OCI-LY1 (cell line): ENCODE data around the gene MINDY3.

ENCODE experiments used
- H2AFZ ChIP-seq: fragments of 200-600 bp; sonication (generic), shearing (Covaris generic); 2 replicates; pipeline ENCODE4 v1.6.0; 2014; ENCODE audit warnings: antibody characterized with exemption, mild to moderate bottlenecking, low read length
- H3F3A ChIP-seq: fragments of 200-600 bp; sonication (generic), shearing (Covaris generic); 2 replicates; pipeline ENCODE4 v1.6.0; 2014; ENCODE audit warnings: mild to moderate bottlenecking, antibody characterized with exemption, low read length, moderate library complexity; ENCODE audit not compliant: insufficient read depth
- H3K27ac ChIP-seq: fragments of 200-600 bp; sonication (generic); 2 replicates; pipeline ENCODE4 v1.5.1; 2014; ENCODE audit warnings: low read length, mixed run types, mild to moderate bottlenecking, low read depth; ENCODE audit not compliant: poor library complexity, severe bottlenecking
- H3K27me3 ChIP-seq: fragments of 200-600 bp; sonication (generic); 2 replicates; pipeline ENCODE4 v1.6.0; 2014; ENCODE audit warnings: antibody characterized with exemption, mild to moderate bottlenecking, low read length, moderate library complexity; ENCODE audit not compliant: insufficient read depth
- H3K36me3 ChIP-seq: fragments of 200-600 bp; sonication (generic); 2 replicates; pipeline ENCODE4 v1.6.1; 2014; ENCODE audit warnings: mild to moderate bottlenecking, antibody characterized with exemption, low read length, moderate library complexity, mixed read lengths; ENCODE audit not compliant: insufficient read depth
- H3K4me1 ChIP-seq: fragments of 200-600 bp; sonication (generic); 2 replicates; pipeline ENCODE4 v1.5.1; 2014; ENCODE audit warnings: mild to moderate bottlenecking, low read length, moderate library complexity; ENCODE audit not compliant: insufficient read depth, severe bottlenecking
- H3K4me2 ChIP-seq: fragments of 200-600 bp; sonication (generic), shearing (Covaris generic); 2 replicates; pipeline ENCODE4 v1.6.1; 2014; ENCODE audit warnings: low read length
- H3K4me3 ChIP-seq: fragments of 200-600 bp; sonication (generic); 2 replicates; pipeline ENCODE4 v1.5.1; 2014; ENCODE audit warnings: low read length, low read depth, mild to moderate bottlenecking, mixed read lengths; ENCODE audit not compliant: poor library complexity, severe bottlenecking
- H3K79me2 ChIP-seq: fragments of 200-600 bp; shearing (Covaris generic); 2 replicates; pipeline ENCODE4 v1.6.1; 2016; ENCODE audit warnings: mixed run types, low read length, mixed read lengths; ENCODE audit not compliant: insufficient read depth
- H3K9ac ChIP-seq: fragments of 200-600 bp; sonication (generic), shearing (Covaris generic); 2 replicates; pipeline ENCODE4 v1.6.1; 2014; ENCODE audit warnings: mild to moderate bottlenecking, low read length, mixed read lengths
- H3K9me2 ChIP-seq: fragments of 200-600 bp; sonication (generic), shearing (Covaris generic); 2 replicates; pipeline ENCODE4 v1.6.1; 2014; ENCODE audit warnings: low read depth, mild to moderate bottlenecking, low read length, mixed read lengths
- H3K9me3 ChIP-seq: fragments of 200-600 bp; shearing (Covaris generic); 2 replicates; pipeline ENCODE4 v1.6.1; 2014; ENCODE audit warnings: low read length, mixed read lengths
- H4K20me1 ChIP-seq: fragments of 200-600 bp; sonication (generic), shearing (Covaris generic); 2 replicates; pipeline ENCODE4 v1.6.0; 2016; ENCODE audit warnings: mild to moderate bottlenecking, low read length; ENCODE audit not compliant: insufficient read depth
- EZH2 ChIP-seq: fragments of 200-600 bp; sonication (generic), shearing (Covaris generic); IDR thresholded peaks from 2 replicates; pipeline ENCODE4 v1.8.0; 2017; ENCODE audit warnings: borderline replicate concordance, mixed run types, mild to moderate bottlenecking, antibody characterized with exemption, low read length, moderate library complexity, mixed read lengths
- TF ChIP-seq, protein P1 (sequence below): fragments of 200-600 bp; sonication (generic), shearing (Covaris generic); IDR thresholded peaks from 2 replicates; pipeline ENCODE4 v1.5.1; 2017; ENCODE audit warnings: mild to moderate bottlenecking, antibody characterized with exemption, low read length, moderate library complexity, mixed read lengths

The MINDY3 gene

GRCh38 chr10:15824498-15824897 lies 35.8 kb downstream of the MINDY3 start:
- no peak overlapping the region for H3K27ac ChIP-seq
- no peaks in the 10 kb centered on the region for H3K9me3 ChIP-seq
- H2AFZ ChIP-seq = no peak overlapping the region
- TF ChIP-seq, protein P1, sequence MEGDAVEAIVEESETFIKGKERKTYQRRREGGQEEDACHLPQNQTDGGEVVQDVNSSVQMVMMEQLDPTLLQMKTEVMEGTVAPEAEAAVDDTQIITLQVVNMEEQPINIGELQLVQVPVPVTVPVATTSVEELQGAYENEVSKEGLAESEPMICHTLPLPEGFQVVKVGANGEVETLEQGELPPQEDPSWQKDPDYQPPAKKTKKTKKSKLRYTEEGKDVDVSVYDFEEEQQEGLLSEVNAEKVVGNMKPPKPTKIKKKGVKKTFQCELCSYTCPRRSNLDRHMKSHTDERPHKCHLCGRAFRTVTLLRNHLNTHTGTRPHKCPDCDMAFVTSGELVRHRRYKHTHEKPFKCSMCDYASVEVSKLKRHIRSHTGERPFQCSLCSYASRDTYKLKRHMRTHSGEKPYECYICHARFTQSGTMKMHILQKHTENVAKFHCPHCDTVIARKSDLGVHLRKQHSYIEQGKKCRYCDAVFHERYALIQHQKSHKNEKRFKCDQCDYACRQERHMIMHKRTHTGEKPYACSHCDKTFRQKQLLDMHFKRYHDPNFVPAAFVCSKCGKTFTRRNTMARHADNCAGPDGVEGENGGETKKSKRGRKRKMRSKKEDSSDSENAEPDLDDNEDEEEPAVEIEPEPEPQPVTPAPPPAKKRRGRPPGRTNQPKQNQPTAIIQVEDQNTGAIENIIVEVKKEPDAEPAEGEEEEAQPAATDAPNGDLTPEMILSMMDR = peak; percentile 45; the same call in 1 of the 2 replicates
- TF ChIP-seq EZH2 = no peak
- no peaks in the 10 kb centered on the region for H3F3A ChIP-seq
- H3K27me3 ChIP-seq = no peaks in the 10 kb centered on the region
- no peaks in the 10 kb centered on the region for H3K79me2 ChIP-seq
- no peak overlapping the region for H3K9ac ChIP-seq
- H3K4me2 ChIP-seq = no peak overlapping the region
- H4K20me1 ChIP-seq = no peaks in the 10 kb centered on the region
- H3K36me3 ChIP-seq = peaks cover 33% of the 10 kb centered on the region
- no peaks in the 10 kb centered on the region for H3K4me1 ChIP-seq
- no peaks in the 10 kb centered on the region for H3K9me2 ChIP-seq
- no peak overlapping the region for H3K4me3 ChIP-seq

GRCh38 chr10:15822131-15822530 lies 38.2 kb downstream of the MINDY3 start:
- Histone ChIP-seq H3K79me2 (no peaks in the 10 kb centered on the region), H3K27ac (no peak overlapping the region), H3K9ac (no peak overlapping the region), H3F3A (no peaks in the 10 kb centered on the region), H3K4me3 (no peak overlapping the region), H3K9me3 (no peaks in the 10 kb centered on the region), H3K27me3 (no peaks in the 10 kb centered on the region), H3K9me2 (no peaks in the 10 kb centered on the region), H3K36me3 (peaks cover 43% of the 10 kb centered on the region), H2AFZ (no peak overlapping the region), H3K4me2 (no peak overlapping the region), H4K20me1 (no peaks in the 10 kb centered on the region), H3K4me1 (no peaks in the 10 kb centered on the region)
- TF ChIP-seq, protein P1 = no peak
- TF ChIP-seq EZH2 = no peak

DNA sequence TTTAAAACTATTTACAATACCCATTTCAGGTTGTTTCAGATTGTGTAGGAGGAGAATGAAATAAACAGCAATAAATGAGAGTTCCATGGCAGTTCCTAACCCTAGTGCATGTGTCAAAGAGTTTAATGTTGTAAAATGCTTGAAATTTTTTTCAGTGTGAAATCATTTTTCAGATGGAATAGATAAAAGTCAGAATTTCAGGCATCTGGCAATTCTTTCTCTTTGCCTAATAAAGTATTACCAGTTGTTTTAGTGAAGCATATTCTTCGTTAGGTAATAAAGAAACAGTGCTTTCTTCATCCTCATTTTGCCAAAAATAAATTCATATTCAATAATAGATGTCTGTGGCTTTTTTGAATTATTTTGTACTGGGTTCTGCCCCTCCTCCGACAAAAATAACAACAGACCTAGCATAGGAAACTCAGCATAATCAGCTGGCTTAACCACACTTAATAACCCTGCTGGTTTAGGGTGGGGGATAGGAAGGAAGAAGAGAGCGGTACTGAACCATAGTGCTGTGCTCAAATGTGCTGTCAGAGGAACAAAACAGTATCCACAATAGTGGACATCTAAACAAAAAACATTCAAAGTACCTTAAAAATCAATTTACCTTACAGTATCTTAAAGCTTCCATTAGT lies 39.1 kb downstream of the MINDY3 start:
- no peak overlapping the region for H3K4me2 ChIP-seq
- H3K4me1 ChIP-seq = no peaks in the 10 kb centered on the region
- no peak for TF ChIP-seq EZH2
- peaks cover 43% of the 10 kb centered on the region for H3K36me3 ChIP-seq
- H3F3A ChIP-seq = no peaks in the 10 kb centered on the region
- no peaks in the 10 kb centered on the region for H3K9me3 ChIP-seq
- H3K4me3 ChIP-seq = no peak overlapping the region
- no peaks in the 10 kb centered on the region for H4K20me1 ChIP-seq
- H3K9me2 ChIP-seq = no peaks in the 10 kb centered on the region
- H2AFZ ChIP-seq = no peak overlapping the region
- H3K27ac ChIP-seq = no peak overlapping the region
- no peaks in the 10 kb centered on the region for H3K79me2 ChIP-seq
- H3K9ac ChIP-seq = no peak overlapping the region
- no peaks in the 10 kb centered on the region for H3K27me3 ChIP-seq

- no peaks in the 10 kb centered on the region for H3K79me2 ChIP-seq
- TF ChIP-seq, protein P1 = no peak
- no peak for TF ChIP-seq EZH2
- no peaks in the 10 kb centered on the region for H3K9me3 ChIP-seq
- H3F3A ChIP-seq = no peaks in the 10 kb centered on the region
- no peak overlapping the region for H3K9ac ChIP-seq
- no peaks in the 10 kb centered on the region for H3K4me1 ChIP-seq
- no peak overlapping the region for H3K27ac ChIP-seq
- H3K4me2 ChIP-seq = no peak overlapping the region
- peaks cover 39% of the 10 kb centered on the region for H3K36me3 ChIP-seq
- no peak overlapping the region for H2AFZ ChIP-seq
- H3K9me2 ChIP-seq = no peaks in the 10 kb centered on the region
- no peak overlapping the region for H3K4me3 ChIP-seq
- H4K20me1 ChIP-seq = no peaks in the 10 kb centered on the region
- no peaks in the 10 kb centered on the region for H3K27me3 ChIP-seq
Observed at GRCh38 chr10:15817409-15818046, 42.8 kb downstream of the MINDY3 start.
